Caki2 (cell line): Measurements from ENCODE around the gene SKAP2. TPM values are rescaled to one million over a fixed set of nuclear protein-coding genes. Genes with fewer than 3 reads are reported as not detected.

Experiments
- DNase-seq: peaks from one replicate; pipeline ENCODE4 v3.0.0-alpha.2; 2015; ENCODE audit warnings: low read depth
- in situ Hi-C: cut with HindIII; loops from 2 replicates; pipeline ENCODE4 v1.10.0; 2016; ENCODE audit warnings: low sequenced_read_pairs, low pct_unique_long_range_greater_than_20kb, mixed read lengths
- total RNA-seq: library from RNA; depleted of rRNA; stranded (reverse); fragments of >200 nt; shearing (Covaris generic); gene quantifications from 2 replicates; pipeline ENCODE4 v1.2.3, GENCODE V29; 2014; ENCODE audit warnings: low replicate concordance

SKAP2 gene
- total RNA-seq, 1 experiment from 2014 or later, result 49.3 TPM

DNA sequence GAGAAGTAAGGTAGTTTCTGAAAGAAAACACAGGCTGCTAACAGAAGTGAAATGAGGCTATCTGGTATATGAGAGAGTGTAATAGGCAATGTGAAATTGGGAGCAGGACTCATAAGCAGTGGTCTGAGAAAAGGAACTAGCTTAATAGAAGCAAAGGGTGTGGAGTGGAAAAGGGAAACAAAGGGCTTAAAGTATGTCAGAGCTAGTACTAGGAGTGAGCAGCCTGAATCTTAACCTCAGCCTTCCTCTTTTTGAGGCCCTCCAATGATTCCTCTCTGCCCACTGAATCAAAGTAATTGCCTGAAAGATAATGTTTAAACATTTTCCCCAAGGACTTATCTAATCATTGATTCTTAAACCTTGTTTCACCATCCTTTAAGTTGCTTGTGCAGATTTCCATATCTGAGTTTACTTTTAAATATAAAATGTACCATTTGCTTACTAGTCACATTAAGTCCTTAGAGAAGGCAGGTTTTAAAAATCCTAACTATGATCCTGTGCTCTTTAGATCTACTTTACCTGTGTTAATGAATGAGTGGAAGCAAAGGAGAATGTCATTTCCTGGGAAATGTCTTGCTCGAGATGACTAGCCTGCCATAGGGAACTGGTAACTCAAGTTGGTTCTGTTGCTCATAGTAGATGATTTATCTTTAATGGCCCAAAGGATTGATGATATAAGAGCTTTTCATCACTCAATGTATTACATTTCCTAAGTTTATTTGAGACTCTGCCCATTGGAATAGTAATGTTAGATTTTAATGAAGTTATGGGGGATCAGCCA, 155.0 kb downstream of the SKAP2 start:
- DNase-seq, result no peak
- in situ Hi-C loops, result no loop called here

DNA sequence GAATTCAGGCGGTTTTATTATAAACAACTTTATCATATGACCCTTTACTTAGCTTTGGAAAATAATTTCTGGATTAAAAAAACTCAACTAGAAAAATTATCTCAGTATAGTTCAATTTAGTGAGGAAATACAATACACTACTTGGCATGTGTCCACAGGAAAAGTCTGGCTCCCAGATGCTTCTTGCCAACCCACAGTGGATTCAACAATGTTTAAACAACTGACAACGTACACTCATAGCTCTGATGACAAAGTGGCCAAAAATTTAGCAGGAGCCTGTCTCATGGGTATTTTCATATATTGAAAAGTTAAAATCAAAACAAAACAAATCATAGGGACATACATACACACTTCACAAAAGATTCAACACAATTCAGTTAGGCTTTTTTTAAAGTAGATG, 158.8 kb downstream of the SKAP2 start:
- in situ Hi-C loops, result no loop called here
- peak; percentile 6 for DNase-seq

DNA sequence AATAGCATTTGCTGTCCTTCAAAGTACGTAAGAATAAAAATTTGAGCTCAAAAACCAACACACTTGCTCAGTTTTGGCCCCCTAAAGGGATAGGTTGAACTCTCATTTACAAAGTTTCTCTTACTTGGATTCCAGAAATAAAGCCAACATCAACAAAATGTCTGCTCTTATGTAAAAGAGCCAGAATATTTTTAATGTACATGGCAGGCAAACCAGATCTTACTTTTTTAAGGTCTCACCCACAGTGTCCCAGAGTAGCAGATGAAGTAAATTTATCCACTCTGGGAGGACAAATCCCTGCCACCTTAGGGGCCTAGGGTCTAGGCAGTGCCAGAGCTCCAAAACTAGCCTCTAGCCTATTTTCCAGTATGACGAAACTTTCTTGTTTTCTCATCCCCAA, 159.6 kb downstream of the SKAP2 start:
- DNase-seq, result no peak
- in situ Hi-C loops, result no loop called here

DNA sequence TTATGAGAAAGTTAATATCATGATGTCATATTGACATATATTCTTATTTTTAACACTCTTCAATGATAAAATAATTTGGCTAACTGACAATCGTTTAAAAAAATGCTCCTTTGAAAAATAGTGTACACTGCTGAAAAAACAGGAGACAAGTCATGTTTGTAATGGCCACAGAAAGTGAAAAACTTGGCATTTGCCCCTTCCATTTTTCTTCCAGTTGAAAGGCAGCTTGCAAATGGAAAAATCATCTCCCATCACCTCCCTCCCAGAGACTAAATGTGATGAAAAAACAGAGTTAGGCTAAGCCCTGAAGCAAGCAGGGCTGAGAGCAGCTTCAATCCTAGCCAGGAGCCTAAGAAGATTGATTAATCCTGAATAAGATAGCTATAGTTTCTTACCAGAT, 160.4 kb downstream of the SKAP2 start:
- no peak for DNase-seq
- in situ Hi-C loops, result no loop called here

DNA sequence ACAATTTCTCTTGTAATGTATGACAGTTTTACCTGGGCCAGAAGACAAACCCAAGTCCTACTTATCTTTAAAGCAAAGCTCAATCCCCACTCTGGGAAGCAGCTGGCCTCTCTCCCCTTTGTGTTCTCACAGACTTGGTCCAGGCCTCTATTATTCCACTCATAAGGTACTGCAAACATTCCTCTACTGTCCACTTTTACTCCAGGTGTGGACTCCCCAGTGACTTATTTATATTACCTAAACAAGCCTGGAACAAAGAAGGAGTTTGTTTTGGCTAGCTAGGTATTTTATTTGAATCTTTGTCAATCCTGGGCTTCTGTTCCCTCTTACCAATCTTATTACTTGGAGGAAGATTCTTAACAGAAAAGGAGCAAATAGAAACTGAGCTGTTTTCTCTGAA, 163.5 kb downstream of the SKAP2 start:
- DNase-seq, result no peak
- in situ Hi-C loops, result no loop called here

DNA sequence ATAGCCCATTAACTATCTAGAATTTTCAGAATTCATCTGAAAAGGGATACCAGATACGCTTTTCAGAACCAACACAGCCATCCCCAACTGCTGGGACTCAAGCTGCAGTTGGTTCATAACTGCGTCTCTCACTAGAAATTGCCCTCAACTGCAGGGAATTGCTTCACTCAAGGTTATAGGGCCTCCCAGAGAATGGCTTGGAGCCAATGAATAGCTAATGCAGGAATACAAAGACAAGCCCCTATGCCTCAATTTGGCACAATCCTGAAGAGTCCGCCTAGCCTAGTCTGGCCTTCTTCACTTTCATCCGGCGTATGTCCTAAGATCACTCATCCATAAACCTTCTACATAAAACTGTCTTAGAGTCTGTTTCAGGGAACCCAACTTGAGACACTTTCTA, 164.0 kb downstream of the SKAP2 start:
- in situ Hi-C loops, result no loop called here

DNA sequence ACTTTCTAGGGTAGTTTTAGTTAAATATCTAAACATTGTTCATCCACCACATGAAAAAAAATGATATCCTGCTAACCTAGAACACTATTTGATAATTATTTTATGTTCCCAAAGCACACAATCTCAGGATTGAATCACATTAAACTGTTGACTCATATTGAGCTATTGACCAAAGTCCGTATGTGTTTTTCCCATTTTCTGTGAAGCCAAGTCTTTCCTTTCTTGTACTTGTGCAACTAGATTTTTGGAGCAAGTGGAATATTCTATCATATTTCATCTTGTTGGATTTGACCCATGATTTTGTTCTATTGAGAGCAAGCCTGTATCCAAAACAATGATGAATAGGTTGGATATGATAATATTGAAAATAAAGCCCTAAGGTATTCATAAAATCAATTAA, 164.6 kb downstream of the SKAP2 start:
- in situ Hi-C loops, result no loop called here
- no peak for DNase-seq

More for the DNA sequence above, 164.0 kb downstream of the SKAP2 start:
- DNase-seq, result no peak

DNA sequence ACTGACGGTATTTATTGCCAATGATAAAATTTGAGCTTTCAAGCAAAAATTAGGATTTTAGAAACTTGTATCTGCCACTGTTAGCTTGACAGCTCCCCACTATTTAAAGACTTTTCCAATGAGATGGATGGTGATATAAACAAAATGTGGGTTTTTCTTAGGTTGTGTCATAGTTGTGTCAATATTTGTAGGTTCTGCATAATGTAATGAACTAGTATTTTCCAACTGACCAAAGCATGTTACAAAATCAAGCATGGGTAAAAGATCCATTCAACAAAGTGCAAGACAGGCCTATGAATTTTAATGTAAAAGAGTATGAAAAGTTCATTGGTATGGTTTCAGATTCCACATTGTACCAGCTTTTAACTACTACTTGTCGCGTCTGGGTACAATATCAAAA, 165.6 kb downstream of the SKAP2 start:
- in situ Hi-C loops, result no loop called here
- no peak for DNase-seq

DNA sequence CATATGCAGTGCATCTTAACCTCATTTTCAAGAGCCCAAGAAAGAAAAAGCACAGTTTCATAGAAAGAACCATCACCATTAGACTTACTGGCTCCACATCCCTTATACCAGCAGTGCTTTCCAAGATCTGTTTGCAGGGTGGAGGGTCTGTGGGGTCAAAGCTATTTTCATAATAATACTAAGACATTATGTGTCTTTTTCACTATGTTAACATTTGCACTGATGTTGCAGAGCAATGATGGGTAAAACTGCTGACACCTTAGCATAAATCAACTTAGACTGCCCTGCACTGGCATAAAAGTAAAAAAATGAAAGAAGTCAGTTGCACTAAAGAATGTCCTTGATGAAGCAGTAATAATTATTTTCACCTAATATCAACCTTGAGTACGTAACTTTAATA, 166.2 kb downstream of the SKAP2 start:
- no peak for DNase-seq
- in situ Hi-C loops, result no loop called here

DNA sequence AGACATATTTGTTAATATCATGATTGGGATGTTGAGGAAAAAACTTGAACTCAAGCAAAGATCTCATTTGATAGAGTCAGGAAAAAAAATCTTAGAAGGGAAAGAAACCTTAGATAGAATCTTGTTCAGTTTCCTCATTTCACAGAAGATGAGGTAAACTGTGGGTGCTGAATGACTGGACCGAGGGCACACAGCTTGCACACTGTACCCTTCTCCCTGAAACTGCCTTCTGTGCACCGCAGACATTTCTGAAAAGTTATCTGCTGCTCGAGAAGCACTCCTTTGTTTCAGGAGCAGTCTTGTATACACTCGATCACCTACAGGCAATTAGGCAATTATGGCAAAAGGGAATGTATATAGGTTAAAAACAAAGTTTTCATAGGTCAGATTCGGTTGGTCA, 167.4 kb downstream of the SKAP2 start:
- no peak for DNase-seq
- in situ Hi-C loops, result no loop called here

DNA sequence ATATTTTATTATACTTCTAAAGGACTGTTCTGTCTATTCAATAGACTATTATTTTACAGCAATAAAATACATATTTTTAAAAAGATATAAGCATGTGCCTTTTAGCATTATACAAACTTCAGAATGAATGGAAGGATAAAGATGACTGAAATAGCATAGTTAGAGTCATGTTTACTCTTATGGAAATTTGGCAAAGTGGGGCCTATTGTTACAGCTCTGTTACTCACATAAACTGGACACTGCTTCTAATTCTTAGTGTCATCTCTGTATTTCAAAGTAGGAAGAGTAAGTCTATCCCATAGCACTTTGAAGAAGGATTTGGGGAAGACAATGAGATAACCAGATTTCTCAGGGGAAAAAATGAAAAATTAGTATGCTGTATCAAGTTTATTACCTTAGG, 168.2 kb downstream of the SKAP2 start:
- in situ Hi-C loops, result no loop called here
- DNase-seq, result no peak

DNA sequence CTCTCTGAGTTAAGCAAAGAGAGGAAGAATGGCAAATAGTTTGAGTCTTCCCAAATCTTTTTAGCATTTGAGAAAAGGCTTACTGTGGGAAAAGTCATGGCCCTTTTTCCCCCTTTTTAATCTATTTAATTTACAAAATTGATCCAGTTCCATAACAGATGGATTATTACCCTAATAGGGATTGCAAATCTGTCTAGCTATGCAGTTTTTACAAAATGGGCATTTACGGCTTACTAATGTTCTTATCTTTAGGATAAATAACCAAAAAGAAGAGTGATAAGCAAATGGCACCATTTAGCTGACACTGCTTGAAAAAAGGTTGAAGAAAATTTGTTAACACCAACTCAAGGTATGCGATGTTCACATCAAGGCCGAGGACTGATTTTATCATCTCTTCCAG, 169.7 kb downstream of the SKAP2 start:
- DNase-seq, result no peak
- in situ Hi-C loops, result no loop called here

DNA sequence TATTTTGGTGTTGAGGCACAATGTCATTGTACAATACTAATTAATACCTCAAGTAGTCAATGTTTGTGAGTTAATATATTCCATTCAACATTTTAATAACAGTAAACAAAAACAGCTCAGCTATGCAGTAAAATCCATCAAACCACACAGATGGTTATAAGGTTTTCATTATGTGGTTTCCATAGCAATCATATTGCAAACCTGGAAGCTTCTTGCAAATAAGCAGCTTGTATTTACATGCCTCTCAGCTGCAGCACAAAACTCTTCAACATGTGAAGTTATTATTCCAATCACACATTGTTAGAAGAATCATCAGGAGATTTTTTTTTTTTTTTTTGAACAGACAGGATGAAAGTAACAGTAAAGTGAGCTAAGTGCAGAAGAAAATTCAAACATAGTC, 170.2 kb downstream of the SKAP2 start:
- in situ Hi-C loops, result no loop called here
- no peak for DNase-seq

DNA sequence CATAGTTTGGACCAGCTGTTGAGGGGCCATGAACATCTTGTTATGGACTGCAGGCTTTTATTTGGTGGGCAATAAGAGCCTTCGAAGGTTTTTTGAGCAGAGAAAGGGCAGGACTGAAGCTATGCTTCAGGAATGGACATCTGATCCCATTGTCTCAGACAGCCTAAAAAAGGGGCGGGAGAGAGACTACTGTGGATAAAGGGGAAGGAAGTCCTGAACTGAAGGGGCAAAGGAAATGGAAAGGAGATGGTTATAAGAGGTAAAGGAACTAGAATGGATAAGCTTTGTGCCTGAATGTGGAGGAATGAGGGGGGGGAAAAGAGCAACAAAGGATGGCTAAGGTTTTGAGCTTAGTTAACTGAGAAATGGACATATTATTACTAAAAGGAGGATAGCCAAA, 172.5 kb downstream of the SKAP2 start:
- no peak for DNase-seq
- in situ Hi-C loops, result no loop called here

DNA sequence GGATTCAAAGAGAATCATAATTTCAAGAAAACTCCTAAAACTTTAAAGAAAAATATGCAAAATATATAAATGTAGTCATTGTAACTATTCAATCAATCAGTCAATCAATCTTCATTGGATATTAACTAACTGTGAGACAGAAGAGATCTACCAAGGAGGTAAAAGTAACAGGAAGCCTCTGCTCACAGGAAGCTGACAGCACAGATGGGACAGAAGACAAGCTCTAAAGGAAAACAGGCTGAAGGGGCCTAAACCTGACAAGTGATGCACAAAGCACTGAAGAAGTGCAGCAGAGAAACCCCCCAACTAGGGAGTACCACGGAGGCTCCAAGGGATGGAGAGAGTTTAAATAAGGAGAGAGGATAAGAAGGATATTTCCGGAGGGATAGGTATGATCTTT, 173.0 kb downstream of the SKAP2 start:
- no peak for DNase-seq
- in situ Hi-C loops, result no loop called here

DNA sequence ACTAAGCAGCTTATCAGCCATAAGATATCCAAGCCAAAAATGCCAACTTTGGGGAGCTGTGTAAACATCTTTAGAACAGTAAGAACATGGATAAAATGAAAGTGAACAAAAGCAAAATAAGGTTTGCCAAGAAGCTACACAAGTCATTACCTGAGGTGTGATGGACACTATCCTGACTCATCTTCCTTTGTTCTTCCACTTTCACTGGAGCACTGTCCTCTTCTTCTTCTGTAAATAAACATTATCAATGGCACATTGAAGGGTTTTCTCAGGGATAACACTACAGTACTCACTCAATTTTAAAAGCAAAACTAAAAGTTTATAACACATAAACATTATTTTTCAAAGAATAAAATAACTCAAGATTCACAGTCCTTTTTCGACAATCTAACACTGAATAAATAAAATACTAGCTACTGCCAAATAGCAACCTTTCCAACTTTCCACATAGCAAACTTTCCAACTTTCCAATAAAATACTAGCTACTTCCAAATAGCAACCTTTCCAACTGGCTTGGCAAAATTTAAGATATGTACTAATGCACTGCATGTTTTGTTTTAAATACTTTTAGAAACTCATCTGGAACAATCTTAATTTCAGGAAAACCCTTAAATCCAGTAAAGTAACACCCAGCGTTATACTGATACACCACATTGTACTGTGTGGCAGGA, 174.1 kb downstream of the SKAP2 start:
- no peak for DNase-seq
- in situ Hi-C loops, result no loop called here

DNA sequence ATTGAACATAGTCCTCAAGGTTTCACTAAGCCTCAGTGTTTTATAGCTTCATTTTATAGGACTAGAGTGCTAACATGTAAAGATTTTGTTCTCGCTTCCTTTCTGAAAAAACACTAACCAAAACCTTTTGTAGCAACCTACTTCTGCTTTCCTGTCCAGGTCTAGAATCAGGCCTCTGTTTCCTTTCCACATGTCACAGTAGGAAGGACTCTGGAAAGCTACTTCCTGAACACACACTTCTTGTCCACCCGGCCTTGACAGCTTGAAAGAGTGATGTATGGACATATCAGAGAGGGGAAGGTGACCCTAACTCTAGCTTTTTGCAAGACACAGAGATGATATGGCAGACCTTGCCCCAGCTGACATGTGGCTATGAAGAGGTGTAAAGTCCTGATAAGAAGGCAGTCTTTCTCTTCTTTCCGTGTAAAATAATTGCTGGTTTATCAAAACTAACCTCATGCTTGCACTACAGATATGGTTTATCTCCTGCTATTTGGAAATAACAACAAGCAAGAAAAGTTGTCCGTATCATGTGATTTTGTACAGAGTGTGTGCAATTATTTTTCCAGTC, 175.4 kb downstream of the SKAP2 start:
- in situ Hi-C loops, result no loop called here
- no peak for DNase-seq

DNA sequence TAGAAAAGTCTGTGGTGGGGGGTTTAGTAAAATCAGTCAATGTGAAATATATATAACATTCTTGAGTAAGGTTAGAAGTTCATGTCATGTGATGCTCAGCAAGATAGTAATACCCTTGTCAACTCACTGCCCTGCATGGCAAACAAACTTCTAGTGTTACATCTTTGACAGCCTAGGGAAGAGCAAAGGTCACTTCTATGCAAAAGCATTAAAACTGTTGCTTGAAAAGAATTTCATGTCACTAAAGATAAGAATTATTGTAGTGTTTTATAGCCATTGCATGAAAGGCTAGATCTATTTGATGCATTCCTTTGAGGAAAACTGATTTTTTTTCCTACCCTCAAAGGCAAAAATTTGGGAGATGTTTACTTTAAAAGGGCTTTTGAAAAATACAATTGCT, 176.0 kb downstream of the SKAP2 start:
- in situ Hi-C loops, result no loop called here

DNA sequence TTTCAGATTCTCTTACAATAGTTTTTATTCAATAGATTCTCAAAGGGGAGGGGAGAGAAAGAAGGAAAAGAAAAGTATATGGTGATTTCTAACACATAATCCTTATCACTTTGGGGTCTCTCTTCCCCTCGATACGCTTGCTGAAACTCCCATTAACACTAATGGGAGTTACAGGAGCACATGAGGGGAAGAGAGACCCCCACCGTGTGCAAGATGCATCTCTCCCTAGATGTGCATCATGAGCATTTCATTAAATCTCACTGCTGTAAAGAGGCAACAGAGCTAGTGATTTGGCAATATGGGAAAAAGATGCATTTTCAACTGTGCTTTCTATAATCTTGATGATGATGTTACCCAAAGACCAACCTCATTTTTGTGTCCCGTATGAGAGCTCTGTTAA, 177.4 kb downstream of the SKAP2 start:
- DNase-seq, result no peak
- in situ Hi-C loops, result no loop called here

More for the DNA sequence above, 176.0 kb downstream of the SKAP2 start:
- DNase-seq, result no peak
